H7 (cell line): ENCODE results near the gene PWP2. TPM values are rescaled to one million over a fixed set of nuclear protein-coding genes. Genes with fewer than 3 reads are reported as not detected.

Experiments
- total RNA-seq: library from RNA; depleted of rRNA; stranded (reverse); fragments of >200 nt; shearing (Covaris generic); gene quantifications from 2 replicates; pipeline ENCODE4 v1.2.3, GENCODE V29; 2014; rRNA removed

The PWP2 gene
- total RNA-seq, 1 experiment from 2014 or later, result 8.6 TPM

Other genes with a start within 250 kb of the PWP2 start
- 9.2 and 11.4 TPM in 2 replicates for gene AGPAT3, start 242.2 kb upstream of the PWP2 start, total RNA-seq
- 24.8 and 34.5 TPM in 2 replicates for gene TRAPPC10, start 95.1 kb upstream of the PWP2 start, total RNA-seq
- gene GATD3, start 26.3 kb downstream of the PWP2 start, total RNA-seq, result 6.1 and 13.9 TPM in 2 replicates
- gene ICOSLG, start 133.5 kb downstream of the PWP2 start, total RNA-seq, result 0.96 and 1.6 TPM in 2 replicates
- gene DNMT3L, start 154.5 kb downstream of the PWP2 start, total RNA-seq, result 2.9 and 8.2 TPM in 2 replicates
- 0.07 and 0.31 TPM in 2 replicates for gene AIRE, start 178.5 kb downstream of the PWP2 start, total RNA-seq
- gene PFKL, start 192.7 kb downstream of the PWP2 start, total RNA-seq, result 149 and 158 TPM in 2 replicates
- gene CFAP410, start 232.0 kb downstream of the PWP2 start, total RNA-seq, result 17.2 and 20.3 TPM in 2 replicates
- gene TRPM2, start 246.2 kb downstream of the PWP2 start, total RNA-seq, result 0.42 and 0.48 TPM in 2 replicates